Measurements from ENCODE around the gene TRIM3.

GRCh38 chr11:6481924-6482275, 8.2 kb upstream of the TRIM3 start:
- TF ChIP-seq CTCF (IDR thresholded peaks at IDR 0.05) = no peak
- TF ChIP-seq POLR2A (IDR thresholded peaks at IDR 0.05) = no peak
